Measurements from ENCODE around the gene ZNF385A. TPM values are rescaled to one million over a fixed set of nuclear protein-coding genes. Genes with fewer than 3 reads are reported as not detected.

Gene ZNF385A
- total and polyA plus RNA-seq, 2 of the 8 experiments (the other 6 are each of a cell fraction or from before 2014, with no cell fraction given) = 5.2 to 14.3 TPM

DNA sequence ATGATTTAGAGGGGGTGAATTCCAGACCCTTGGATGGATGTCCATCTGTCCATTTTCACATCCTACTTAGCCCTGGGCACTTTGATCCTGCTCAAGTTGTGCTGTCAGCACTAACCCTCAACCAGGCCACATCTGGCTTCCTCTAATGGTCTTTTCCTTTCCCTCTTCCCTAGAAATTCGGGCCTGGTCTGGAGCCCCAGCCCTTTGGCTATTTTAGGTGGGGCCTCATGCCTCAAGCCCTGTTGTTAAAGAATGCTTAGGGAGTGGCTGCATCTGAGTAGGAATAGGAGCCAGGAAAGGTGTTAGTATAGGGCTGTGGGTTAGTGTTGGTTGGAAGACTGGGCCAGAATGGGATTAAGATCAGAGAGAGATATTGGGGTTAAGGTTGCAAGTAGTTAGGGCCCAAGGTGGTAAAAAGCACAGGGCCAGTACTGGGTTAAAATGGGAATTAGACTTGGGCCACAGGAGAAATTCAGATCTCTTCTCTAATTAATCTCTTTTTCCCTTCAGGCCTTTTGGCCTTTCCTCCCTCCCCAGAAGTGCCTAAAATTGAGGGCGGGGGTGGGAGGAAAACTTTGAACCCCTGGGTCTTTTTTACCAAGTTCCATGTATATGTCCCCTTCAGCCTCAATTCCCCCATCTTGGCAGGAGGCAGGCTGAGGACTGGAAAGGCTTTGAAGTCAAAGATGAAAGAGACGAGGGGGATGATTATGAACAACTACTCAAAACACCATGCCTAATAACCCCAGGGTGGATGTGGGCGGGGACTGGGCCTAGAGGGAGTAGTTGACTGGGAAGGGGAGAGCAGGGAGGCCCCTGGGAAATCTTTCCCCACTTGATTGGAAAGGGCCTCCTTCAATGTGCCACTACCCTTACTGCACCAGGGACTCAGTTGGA, 4.0 kb upstream of the ZNF385A start:
- H2AK5ac ChIP-seq (ENCODE audit: low read depth, low read length) = 0 out of 2 replicates have a peak overlapping the region, but pooled peaks have one; percentile 18
- 0 out of 2 replicates have a peak overlapping the region, but pooled peaks have one; percentile 50 for H2BK5ac ChIP-seq (ENCODE audit: low read depth, low read length)
- H3K4me2 ChIP-seq (ENCODE audit: insufficient read depth in 1 of 2, low read depth in 2 of 2, low read length in 2 of 2) = peak overlapping the region; percentile 14 to 76; a peak in 2 of 4 replicates
- no peak overlapping the region for H4K8ac ChIP-seq (ENCODE audit: extremely low read depth, insufficient read depth, low read length)
- no peak for FAIRE-seq
- H2BK20ac ChIP-seq (ENCODE audit: low read length) = peak overlapping the region; percentile 32; the same call in 1 of the 2 replicates
- no peaks in the 10 kb centered on the region for H3K9me3 ChIP-seq (ENCODE audit: insufficient read depth in 2 of 2, low read depth in 1 of 2, low read length in 1 of 2)
- H3K9ac ChIP-seq (replicated peaks in 1 of 4; ENCODE audit: extremely low read depth in 1 of 4, low read depth in 3 of 4, low read length in 3 of 4) = no peak overlapping the region
- 49% methylated on average over 4 of the region's 4 CpGs; no CpG with 5 or more reads in 1 of the 2 experiments for WGBS, 2 experiments (ENCODE audit: extremely low coverage in 1 of 2, insufficient coverage in 1 of 2, insufficient read length in 1 of 2, insufficient replicate concordance in 2 of 2, low coverage in 1 of 2, low lambda C conversion rate in 2 of 2, missing lambda C conversion rate in 1 of 2)
- H3K4ac ChIP-seq (replicated peaks; ENCODE audit: insufficient read length, low read depth, low read length) = no peak overlapping the region
- H4K5ac ChIP-seq (ENCODE audit: insufficient read length, low read depth, low read length) = no peak overlapping the region
- ChIA-PET POLR2A (ENCODE audit: partially characterized antibody) (interaction anchor here (0.7 to 1.5 kb wide), 5 partner anchors 11 to 108 kb away, joined by 3 to 16 read pairs (median 3); partner anchors contain the start of genes CBX5 and HNRNPA1), CTCF (ENCODE audit: partially characterized antibody) (interaction anchor here (0.6 to 10.5 kb wide), 13 partner anchors 8 to 96 kb away, joined by 3 to 168 read pairs (median 6); partner anchors contain the start of gene ZNF385A)
- H3K79me1 ChIP-seq (ENCODE audit: low read depth, low read length) = 0 out of 2 replicates have a peak, but pooled peaks cover 3% of the 10 kb centered on the region
- peaks cover 0 to 4% of the 10 kb centered on the region in 2 experiments for H4K20me1 ChIP-seq (replicated peaks in 1 of 2; ENCODE audit: control insufficient read depth in 1 of 2, insufficient read depth in 2 of 2, low read length in 2 of 2)
- peak overlapping the region; percentile 75; the same call in 1 of the 2 replicates for H3K18ac ChIP-seq (ENCODE audit: extremely low read depth, low read length)
- H3K4me1 ChIP-seq (replicated peaks in 1 of 4; ENCODE audit: control insufficient read depth in 3 of 4, insufficient read depth in 4 of 4, low read length in 3 of 4) = peaks cover 51 to 68% (median 58%) of the 10 kb centered on the region in 4 experiments
- peaks cover 0 to 3% (median 0%) of the 10 kb centered on the region in 4 experiments; a peak in 1 of 8 replicates for H3K36me3 ChIP-seq (ENCODE audit: control insufficient read depth in 2 of 4, insufficient read depth in 4 of 4, low read length in 3 of 4)
- H3K27ac ChIP-seq (ENCODE audit: low read depth, low read length) = no peak overlapping the region
- H2AFZ ChIP-seq (ENCODE audit: low read length) = no peak overlapping the region
- H3K79me2 ChIP-seq (ENCODE audit: control insufficient read depth in 1 of 2, insufficient read depth in 2 of 2, low read length in 2 of 2) = no peaks in the 10 kb centered on the region
- peak overlapping the region in 1 of 4 experiments; percentile 11; a peak in 2 of 8 replicates for H3K4me3 ChIP-seq (ENCODE audit: extremely low read depth in 1 of 4, insufficient read depth in 2 of 4, low read depth in 3 of 4, low read length in 4 of 4)
- no peak overlapping the region for H3K23ac ChIP-seq (ENCODE audit: insufficient read length)
- H3K27me3 ChIP-seq (replicated peaks in 1 of 4; ENCODE audit: control insufficient read depth in 3 of 4, extremely low read depth in 1 of 4, insufficient read depth in 3 of 4, low read length in 3 of 4) = peaks cover 0 to 4% (median 0%) of the 10 kb centered on the region in 4 experiments; a peak in 2 of 7 replicates
- no peak overlapping the region for H2BK120ac ChIP-seq (replicated peaks; ENCODE audit: low read depth, low read length)
- H2BK12ac ChIP-seq (ENCODE audit: low read depth, low read length) = no peak overlapping the region
- no peak overlapping the region for H3K56ac ChIP-seq (replicated peaks; ENCODE audit: insufficient read length, low read depth, low read length)
- no peak overlapping the region for H3K14ac ChIP-seq (ENCODE audit: insufficient read length)
- H2BK15ac ChIP-seq (ENCODE audit: low read length) = 0 out of 2 replicates have a peak overlapping the region, but pooled peaks have one; percentile 72
- H3K23me2 ChIP-seq (ENCODE audit: low read depth, low read length) = peaks cover 14% of the 10 kb centered on the region
- H4K91ac ChIP-seq (replicated peaks; ENCODE audit: insufficient read length, low read length) = no peak overlapping the region
- no peak for DNase-seq (ENCODE audit: low read depth in 1 of 2, low spot score in 2 of 2)
- no peak for TF ChIP-seq GABPA (IDR thresholded peaks at IDR 0.05; ENCODE audit: borderline replicate concordance, insufficient read depth, low read length)
- TF ChIP-seq SIRT6 (IDR thresholded peaks at IDR 0.05; ENCODE audit: low read length) = no peak
- no peak for TF ChIP-seq HDAC2 (IDR thresholded peaks at IDR 0.05; ENCODE audit: borderline replicate concordance in 1 of 2, low read depth in 2 of 2, low read length in 2 of 2)
- no peak for TF ChIP-seq TAF7 (optimal IDR thresholded peaks at IDR 0.05; ENCODE audit: borderline replicate concordance, low read depth, low read length)
- TF ChIP-seq CBX8 (IDR thresholded peaks at IDR 0.05; ENCODE audit: borderline replicate concordance, low read depth, low read length) = no peak
